MV-4-11 (cell line): Measurements from ENCODE around the gene OTOGL.
"Not testable (repeated sequence)": the region's sequence is repeated elsewhere in the genome, so short reads cannot be mapped to it uniquely, and the experiment has no call there.

Source experiments
- DNase-seq: peaks from one replicate; lab custom pipeline; 2025; lab: John Stamatoyannopoulos, UW

OTOGL gene

DNA sequence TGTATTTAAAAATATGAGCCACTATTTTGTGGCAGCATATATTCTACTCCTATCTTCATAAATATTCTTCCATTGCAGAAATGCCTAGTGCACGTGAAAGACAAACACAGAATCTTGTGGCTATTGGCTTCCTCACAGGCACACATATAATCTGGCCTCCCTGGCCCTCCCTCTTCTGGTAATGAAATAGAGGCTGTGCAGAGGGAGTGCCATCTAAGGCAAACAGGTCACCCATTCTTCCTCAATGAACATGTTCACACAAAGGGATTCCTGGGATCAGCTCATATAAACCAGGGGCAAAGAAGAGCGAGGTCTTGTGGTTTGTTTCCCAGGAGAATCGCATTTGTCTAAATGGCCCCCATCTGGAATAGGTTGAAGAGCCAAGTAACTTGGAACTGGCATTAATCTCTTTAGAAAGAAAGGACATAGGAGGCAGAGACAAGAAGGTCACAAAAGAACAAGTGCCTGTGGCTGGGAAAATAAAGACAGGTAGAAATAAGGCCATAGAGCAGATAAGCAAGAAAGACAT, 173.1 kb downstream of the OTOGL start:
- DNase-seq, result no peak

DNA sequence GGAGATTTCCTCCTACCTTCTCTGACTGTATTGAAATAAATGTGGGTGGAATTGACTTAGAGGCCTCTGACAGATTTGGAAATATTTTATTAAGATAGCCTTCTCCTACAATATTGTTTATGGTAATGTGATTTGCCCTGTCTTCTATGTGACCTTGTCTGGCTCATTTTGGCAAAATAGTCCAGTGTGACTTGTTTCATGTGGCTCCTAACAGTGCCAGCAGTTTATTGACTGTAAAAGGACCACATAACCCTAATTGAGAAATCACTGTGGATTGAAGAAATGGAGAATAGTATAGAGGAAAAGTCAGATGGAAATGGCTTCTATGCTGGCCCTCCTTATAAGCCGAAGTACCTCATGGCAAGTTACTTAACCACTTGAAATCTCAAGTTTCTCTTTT, 173.8 kb downstream of the OTOGL start:
- DNase-seq, result no peak

DNA sequence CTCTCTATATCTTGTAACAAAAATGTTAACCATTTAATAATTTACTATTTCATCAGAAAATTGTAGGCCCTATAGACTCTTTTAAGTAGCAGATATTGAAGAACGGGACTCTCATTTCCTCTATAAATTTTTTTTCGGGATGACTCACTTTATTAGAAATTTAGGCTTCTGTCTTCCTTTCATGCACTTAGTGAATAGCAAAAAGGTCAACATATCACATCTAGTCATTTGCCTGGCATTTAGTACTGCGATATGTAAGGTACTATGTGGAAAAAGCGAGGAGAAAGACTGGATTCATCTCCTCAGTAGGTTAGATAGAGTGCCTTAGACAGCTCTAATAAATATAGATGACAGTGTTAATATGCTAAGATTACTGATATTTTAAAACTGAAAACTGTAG, 178.4 kb downstream of the OTOGL start:
- DNase-seq, result no peak

DNA sequence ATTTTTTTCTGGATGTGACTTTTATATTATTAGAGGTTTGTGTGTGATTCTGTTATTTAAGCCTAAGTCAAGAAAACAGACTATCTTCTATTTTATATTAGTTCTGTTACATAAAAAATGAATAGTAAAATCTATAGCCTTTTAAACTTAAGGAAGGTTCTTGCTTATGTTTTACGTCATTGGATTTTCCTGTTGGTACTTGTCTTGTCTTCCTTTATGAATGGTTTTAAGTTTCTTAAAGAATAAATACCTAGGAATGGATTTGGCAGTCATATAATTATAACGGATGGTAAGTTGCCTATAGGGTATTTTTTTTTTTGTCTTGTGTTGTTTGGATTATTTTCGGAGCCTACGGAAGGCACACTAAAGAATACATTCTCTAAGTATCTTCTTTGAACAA, 182.9 kb downstream of the OTOGL start:
- DNase-seq, result no peak

DNA sequence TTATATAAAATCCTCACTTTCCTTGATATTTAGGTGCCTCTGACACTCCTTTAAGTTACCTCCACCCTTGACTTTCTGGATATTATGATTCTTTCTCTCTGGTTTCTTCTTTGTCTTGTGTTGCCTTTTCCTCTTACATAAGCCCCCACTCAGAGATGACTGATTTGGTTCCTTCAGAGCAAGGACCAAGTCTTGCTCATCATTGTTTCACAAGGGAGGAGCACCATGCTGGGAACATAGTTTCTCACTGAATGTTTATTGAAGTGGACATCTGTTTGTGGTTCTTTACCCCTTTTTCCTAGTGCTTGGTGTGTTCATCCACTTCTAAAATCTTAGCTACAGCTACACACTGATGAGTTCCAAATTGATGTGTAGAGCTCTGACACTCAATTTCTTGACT, 183.4 kb downstream of the OTOGL start:
- no peak for DNase-seq

DNA sequence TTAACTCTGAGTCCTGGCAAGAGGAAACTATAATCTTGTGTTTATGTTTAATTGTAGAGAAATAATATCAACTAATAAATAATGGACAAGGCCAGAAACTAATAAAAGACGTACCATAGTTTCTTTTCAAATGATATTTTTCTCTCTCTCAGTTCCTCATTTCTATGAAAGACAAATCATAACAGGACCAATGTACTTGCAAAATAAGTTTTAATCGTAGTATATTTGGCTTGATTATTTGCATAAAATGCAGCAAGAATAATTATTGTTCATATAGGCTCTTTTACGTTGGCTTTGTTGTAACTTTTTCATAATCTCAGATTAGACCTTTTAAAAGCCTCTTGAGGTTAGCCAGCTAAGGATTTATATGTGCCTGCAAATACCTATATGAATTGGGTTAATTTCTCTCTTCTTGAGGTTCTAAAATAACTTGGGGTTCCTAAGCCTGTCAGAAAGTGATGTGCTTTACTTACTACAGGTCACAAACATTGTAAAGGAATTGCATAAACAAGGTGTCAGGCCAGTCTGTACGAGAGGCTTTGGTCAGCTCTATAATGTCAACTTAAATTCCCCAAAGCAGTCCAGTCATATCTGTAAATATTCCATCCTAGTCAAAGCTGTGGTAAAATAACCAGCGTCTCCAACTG, 191.9 kb downstream of the OTOGL start:
- DNase-seq, result no peak

DNA sequence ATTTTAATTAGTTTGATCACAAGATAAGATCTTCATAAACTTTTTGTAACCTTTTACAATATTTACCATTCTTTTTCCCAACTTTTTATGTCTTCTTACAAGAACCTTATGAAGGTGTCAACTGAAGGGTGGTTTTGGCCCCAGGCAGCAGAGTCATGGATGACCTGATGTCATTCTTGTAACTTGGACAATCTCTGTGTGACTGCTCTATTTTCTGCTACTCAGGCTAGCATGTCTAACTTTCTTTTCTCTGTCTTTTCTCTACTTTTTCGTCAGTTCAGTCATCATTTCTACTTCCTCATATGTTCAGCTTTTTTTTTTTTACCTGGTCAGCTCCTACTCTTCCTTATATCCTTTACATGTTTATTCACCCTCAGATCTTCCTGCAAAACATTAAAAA, 194.0 kb downstream of the OTOGL start:
- no peak for DNase-seq

DNA sequence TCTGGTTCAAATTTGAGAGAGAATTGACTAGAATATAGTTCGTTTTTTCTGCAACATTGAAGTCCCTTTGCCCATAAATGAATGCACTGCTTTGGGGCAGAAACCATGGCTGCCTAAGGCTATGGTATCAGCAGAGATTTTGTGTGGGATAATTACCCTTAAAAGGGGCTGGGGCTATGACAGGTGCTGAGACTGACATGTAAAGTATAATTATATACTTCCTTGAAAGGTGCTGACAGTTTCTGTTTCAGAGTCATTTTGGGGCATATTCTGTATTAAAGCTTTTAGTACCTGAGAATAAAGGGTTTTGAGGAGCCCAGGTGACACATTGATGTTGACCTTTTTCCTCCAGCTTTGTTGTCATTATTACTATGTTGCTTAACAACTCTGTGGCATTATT, 194.4 kb downstream of the OTOGL start:
- no peak for DNase-seq

DNA sequence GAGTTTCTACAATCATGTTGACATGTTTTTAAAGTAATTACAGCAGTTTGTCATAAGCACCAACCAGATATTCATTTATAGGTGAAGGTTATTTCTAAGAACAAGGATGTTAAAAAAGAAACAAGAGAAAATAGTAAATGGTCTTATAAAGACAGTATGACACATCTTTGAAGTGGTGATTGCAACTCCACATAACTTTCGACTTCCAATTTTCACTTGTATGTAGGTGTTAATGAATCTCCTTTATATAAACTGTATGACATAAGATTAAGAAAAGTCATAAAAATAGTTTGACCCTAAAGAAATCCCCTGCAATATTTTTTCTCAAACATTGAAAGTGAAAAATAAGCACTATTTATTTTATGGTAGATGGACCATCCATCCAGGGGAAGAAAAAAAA, 199.9 kb downstream of the OTOGL start:
- DNase-seq, result no peak

DNA sequence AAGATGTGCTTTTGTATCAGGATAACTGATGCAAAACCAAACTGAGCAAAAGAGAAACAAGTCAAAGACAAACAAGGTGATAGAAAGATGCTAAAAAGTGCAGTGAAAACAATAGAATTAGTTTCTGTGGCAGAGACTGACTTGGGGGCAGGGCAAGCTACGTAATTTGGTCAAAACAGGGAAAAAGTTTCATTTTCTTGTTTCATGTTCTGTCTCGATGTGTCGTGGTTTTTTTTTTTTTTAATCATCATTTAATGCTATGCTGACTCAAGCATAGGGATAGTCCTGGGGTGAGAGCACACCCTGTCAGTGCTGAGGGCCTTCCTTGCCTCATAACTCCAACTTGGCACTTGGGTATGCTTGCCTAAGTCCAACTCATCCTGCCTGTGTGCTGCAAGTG, 200.6 kb downstream of the OTOGL start:
- DNase-seq, result no peak

DNA sequence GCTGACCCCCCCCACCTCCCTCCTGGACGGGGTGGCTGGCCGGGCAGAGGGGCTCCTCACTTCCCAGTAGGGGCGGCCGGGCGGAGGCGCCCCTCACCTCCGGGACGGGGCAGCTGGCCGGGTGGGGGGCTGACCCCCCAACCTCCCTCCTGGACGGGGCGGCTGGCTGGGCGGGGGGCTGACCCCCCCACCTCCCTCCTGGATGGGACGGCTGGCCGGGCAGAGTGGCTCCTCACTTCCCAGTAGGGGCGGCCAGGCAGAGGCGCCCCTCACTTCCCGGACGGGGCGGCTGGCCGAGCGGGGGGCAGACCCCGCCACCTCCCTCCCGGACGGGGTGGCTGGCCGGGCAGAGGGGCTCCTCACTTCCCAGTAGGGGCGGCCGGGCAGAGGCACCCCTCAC, 208.1 kb downstream of the OTOGL start:
- DNase-seq, result not testable (repeated sequence)

DNA sequence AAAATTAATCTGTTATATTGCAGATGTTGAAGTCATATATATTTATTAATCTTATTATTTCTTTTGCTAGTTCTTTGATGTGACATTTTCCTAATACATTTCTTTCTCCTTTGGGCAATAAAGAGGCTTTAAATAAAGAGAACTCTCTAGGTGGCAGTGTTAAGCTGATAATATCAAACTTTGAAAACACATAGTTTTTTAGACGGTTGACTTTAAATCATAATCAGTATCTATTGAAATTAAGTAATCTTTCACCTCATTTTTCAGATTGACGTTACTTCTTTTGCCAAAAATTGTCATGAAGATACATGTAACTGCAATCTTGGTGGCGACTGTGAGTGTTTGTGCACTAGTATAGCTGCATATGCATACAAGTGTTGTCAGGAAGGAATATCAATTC, 213.9 kb downstream of the OTOGL start:
- DNase-seq, result no peak

DNA sequence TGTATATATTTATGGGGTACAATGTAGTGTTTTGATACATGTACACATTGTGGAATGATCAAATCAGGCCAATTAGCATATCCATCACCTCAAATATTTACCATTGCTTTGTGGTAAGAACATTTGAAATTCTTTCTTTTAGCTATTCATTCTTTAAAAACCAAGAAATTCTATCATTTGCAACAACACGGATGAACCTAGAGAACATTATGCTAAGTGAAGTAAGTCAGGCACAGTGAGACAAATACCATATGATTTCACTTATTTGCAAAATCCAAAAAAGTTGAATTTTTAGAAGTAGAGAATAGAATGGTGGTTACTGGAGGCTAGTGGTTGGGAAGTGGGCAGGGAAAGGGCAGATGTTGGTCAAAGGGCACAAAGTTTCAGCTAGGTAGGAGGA, 215.4 kb downstream of the OTOGL start:
- DNase-seq, result no peak

DNA sequence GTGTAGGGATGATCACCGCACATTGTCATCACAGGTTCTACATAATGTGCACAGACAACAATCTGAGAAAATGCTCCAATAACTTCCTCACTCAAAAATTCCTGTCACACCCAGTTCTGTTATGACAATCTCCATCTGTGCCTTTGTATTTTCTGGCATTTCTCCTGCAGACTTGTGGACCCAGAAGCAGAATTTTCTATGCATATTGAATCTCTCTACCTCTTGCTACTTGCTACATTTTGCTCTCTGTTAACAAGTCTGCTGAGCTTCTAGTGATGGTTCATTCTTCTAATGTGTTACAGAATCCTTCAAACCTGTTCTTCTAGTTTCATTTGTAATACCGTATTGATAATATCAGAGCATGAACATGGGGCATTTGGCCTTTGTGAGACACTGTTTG, 216.9 kb downstream of the OTOGL start:
- DNase-seq, result no peak

DNA sequence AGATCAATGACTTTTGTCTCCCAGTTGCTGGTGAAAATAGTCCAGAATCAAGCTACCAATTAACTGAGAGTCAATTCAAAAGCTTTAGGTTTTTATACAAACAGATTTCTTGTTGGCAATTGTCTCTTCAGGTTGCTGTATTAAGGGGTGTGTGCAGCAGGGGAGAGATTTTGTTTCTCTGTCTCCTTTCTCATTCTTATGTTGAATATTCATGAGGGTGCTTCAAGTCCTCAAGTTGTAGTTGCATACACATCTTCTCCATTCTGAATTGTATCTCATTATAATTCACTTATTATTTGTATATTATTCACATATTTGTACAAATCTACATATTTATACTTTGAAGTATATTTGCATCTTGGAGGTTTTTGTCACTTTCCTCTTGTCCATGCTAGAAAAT, 218.0 kb downstream of the OTOGL start:
- DNase-seq, result no peak

DNA sequence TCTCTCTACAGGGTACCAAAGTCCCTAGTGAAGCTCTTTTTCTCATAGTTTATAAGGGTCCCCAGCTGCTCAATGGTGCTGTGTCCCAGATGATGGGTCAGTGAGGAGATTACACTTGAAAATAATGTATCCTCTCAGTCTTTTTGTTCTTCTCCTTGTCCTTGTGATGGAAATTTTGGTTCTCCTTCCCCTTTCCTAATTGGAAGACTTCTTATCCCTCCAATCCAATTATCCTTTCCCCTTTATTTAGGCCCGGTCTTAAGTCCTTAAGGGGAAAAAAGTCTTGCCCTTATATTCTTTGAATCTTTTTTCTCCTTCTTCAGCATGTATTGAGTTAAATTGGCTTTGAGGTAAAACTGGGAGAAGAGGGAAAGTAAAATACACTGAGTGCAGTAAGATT, 218.6 kb downstream of the OTOGL start:
- no peak for DNase-seq

DNA sequence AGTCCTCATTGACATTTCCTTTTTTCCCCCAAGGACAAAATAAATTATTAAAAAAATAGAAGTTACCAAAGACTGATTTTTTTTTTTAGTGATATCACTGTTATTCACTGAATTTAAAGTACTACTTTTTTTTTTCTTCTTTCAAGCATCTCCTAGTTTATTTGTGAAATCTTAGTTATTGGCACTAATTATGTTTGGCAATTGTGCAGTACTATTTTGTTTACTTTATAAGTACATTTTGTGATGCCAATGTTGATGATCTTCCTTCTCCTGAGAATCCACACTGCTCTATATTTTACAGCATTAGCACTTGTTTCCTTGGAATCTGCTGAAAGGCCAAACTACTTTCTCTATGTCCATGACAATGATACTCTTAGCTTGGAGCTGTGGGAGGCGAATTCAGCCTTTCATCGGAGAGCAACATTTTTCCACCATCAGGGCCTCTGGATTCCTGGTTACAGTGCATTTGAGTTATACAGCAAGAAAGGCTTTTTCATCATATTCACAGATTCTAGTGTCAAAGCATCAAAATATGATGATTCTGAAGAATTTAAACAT, 220.9 kb downstream of the OTOGL start:
- no peak for DNase-seq

DNA sequence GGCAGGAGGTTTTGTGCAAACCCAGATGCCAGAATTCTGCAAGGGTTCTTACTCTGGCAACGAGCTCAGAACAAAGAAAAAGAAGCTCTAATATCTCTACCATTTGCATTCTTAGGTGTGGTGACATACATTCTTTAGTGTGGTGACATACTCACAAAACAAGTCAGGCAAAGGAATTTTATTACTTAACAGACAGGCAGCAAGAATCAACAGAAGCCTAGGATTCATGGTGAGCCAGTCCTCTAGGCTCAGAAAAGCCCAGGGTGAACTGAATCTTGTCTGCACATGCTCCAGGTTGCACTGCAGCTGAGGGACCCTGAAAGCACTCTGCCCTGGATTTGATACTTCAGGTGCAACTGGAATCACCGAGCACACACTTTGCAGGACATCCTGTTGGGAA, 222.3 kb downstream of the OTOGL start:
- no peak for DNase-seq

DNA sequence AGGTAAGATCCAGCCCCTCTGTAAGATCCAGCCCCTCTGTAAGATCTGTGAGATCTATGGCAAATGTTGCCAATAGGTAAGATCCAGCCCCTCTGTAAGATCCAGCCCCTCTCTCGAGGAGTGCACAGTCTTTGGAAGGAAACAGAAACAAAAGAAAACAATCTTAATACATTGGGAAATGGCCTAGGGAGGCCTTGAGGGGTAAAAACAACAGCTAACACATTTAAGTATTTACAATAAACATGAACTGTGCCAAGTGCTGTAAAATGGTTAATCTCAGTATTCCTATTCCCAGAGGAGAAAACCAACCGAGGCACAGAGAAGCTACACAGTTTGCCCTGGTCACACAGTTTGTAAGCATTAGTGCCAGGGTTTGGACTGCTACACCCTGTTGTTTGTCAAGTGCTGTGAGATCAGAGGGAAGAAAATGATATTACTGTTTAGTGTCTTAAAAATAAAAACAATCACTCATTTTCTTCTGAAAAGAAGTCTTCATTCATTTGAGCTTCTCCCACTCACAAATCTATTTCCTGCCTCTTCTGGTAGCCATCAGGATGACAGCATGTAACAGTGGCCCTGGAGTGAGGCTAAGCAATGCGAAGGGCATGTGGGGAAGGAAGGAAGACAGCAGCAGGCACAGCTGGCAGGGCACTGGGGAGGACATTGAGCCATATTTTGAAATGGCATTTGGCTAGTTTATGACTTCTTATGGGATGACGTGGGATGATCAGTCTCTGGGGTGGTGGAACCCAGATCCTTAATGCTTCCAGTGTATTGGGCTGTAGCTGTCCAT, 226.0 kb downstream of the OTOGL start:
- DNase-seq, result no peak

DNA sequence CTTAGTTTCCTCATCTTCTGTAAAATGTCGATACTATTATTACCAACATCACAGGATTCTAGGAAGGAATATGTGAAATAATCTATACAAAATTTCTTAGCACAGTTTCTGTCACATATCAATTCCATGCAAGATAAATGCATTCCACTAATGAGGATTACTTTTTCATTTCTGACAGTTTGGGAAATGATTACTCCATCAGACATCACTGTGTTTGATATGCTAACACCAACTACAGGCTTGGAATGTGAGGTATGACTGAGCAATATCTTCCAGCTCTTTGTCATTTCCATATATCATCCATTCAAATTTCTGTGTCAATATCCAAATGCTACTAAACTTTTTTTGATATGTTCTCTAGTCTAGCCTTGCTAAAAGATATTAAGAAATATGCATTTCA, 233.5 kb downstream of the OTOGL start:
- DNase-seq, result no peak

DNA sequence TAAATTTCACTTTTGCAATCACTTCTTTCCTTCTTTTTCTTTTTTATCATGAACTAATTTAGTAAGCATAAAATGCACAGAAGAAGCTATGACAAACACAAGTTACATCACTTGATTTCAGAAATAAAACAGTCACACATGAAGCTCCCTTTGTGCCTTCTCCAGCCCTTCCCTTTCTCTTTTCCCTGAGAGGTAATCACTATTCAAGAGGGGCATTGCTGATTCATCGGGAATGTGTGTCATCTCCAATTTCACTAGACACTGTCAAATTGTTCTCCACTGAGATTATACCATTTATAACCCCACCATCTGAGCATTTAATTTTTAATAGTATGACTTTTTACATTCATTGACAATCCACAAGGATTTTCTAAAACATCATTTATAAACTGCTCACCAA, 253.1 kb downstream of the OTOGL start:
- no peak for DNase-seq

DNA sequence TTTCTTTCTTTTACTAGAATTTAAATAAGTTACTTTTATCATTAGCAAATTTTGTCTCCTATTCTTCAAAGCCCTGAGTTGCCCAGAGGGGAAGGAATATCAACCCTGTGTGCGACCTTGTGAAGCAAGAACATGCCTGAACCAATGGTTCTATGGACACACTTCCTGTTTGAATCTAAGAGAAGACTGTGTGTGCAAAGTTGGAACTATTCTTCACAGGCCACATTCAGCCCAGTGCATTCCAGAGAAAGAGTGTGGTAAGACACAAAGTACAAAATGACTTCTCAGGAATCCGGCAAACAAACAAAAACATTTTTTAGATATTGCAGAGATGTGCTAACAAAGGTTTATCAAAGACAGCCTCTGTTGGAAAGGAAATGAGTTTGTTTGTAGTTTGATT, 253.9 kb downstream of the OTOGL start:
- no peak for DNase-seq

DNA sequence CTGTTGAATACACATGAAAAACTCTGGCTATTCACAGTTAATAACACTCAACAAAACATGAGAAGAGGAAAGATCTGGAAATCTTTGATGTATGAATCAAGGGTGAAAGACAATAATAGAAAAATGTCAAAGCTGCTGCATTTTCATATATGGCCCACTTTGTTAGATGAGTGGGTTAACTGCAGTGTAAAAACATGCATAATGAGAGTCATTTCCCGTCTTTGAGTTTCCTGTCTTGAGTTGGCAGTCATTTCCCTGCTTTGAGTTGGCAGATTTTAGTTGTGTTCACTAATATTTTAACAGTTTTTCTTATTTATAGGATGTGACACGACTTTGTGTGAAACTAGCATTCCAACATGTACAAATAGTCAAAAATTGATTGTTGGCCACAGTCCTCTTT, 256.8 kb downstream of the OTOGL start:
- DNase-seq, result no peak
